HG03095 (cell line): ENCODE measurements around the gene NCAN.
"Not testable (repeated sequence)": the region's sequence is repeated elsewhere in the genome, so short reads cannot be mapped to it uniquely, and the experiment has no call there.

Source experiments
- ATAC-seq: cut with Tn5 transposase; IDR thresholded peaks from one replicate; pipeline ENCODE4 v1.9.1; 2021; ENCODE audit warnings: moderate library complexity; ENCODE audit not compliant: unreplicated experiment

Gene NCAN

DNA sequence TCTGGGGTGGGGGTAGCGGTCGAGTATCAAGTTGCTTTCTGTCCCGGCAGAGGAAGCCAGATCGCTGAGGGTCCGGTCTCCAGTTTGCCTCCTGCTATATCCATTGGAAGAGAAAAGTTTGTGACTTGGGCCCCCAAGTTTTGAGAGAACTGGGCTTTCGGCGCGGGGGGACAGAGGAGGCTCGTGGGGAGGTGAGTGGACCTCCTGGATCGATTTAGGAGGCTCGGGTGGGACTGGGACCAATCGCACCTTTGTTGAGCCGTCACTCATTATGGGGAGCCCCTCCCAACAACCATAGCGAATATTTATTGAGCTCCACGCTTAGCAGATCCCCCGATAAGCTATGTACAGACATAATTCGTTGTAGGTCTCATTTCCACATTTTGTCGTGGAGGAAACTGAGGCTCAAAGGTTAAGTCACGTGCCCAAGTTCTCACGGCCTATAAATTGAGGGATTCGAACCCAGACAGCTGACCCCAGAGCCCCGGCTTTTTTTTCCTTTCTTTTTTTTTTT, 18.8 kb upstream of the NCAN start:
- no peak for ATAC-seq

DNA sequence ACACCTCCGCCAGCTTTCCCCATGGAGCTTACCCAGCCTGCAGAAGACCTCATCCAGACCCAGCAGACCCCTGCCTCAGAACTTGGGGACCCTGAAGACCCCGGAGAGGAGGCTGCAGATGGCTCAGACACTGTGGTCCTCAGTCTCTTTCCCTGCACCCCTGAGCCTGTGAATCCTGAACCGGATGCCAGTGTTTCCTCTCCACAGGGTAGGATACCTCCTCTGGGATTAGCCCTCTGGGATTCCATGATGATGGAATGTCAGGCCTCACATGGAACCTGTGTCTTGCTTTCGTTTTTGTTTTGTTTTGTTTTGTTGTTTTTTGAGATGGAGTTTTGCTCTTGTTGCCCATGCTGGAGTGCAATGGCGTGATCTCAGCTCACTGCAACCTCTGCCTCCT, 17.8 kb upstream of the NCAN start:
- no peak for ATAC-seq

DNA sequence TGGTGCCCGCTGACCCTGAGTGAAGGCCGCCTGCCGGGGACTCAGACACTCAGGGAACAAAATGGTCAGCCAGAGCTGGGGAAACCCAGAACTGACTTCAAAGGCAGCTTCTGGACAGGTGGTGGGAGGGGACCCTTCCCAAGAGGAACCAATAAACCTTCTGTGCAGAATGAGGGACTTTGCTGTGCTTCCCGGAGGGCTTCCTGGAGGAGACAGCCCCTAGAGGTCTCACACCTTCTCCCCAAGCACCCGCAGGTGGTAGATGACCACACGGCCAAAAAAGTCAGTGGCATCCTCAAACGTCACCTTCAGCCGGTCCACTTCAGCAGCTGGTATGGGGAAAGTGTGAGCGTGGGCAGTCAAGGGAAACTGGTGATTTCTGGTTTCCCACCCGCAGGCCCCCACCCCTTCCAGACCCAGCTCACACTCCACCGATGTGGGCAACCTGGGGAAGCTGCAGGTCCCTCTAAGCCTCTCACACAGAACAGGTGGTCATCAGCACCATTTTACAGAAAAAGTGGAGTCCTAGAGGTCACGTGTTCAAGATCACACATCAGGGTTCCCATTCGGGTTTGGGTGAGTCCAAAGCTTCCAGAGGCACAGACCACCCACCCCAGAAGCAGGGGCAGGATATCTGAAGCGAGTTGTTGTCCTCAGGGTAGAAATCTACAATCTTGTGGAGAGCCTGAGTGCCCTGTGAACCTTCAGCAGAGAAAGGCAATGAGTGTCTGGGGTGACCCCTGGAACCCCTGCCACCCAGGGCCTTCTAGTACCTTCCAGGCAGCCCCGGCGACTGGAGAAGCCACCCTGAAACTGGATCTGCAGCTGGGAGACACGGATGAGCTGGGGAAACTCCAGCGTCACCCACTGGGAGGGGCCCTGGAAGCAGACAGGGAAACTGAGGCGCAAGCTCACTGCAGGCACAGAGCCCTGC, 9.8 kb upstream of the NCAN start:
- no peak for ATAC-seq

DNA sequence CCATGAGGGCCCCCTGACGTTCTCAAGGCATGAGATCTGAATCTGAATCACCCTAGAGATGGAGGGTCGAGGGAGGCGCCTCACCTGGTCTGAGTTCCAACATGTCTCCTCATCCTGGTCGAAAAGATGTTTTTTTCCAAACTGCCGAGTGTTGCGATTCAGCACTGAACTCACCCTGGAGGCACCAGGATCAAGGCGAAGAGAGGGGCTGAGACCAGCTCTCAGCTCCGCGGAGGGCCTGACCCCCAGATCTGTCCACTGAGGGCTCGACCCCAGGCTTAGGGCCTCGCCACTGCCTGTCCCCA, 9.1 kb upstream of the NCAN start:
- no peak for ATAC-seq

DNA sequence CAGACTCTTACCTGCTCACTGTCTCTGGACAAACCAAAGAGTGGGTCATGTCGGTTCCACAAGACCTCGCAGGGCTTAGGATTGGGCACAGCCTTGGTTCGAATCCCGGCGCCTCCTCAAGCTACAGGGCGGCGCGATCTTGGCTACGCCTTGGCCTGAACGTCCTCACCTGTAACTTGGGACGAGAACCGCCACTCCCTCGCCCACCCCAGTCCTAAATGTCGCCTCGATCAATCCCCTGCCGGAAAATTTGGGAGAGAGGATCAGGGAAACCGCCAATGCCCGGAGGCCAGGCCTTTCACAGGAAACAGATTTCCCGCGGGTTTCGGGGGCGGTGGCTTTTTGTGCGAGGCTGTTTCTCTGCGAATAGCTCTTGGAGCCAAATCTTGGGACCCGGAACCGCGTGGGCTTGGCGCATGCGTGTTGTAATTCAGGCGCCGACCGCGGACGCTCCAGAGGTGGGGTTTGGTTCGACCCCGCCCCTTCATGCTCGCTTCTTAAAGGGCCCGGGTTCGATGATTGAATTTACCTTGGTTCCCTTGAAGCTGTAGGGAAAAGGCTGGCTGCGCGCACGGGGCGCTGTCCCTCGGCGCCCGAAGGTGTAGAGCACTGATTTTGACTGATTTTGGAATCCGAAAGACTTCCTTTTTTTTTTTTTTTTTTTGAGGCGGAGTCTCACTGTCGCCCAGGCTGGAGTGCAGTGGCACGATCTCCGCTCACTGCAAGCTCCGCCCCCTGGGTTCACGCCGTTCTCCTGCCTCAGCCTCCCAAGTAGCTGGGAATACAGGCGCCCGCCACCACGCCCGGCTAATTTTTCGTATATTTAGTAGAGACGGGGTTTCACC, 8.5 kb upstream of the NCAN start, which contains the start of gene NR2C2AP:
Gene NR2C2AP, minus strand, starts transcription at position 403 of the 845 bp plus-strand sequence. Its CDS starts 354 bp downstream, at position 49.
- ATAC-seq = peak; percentile 53

DNA sequence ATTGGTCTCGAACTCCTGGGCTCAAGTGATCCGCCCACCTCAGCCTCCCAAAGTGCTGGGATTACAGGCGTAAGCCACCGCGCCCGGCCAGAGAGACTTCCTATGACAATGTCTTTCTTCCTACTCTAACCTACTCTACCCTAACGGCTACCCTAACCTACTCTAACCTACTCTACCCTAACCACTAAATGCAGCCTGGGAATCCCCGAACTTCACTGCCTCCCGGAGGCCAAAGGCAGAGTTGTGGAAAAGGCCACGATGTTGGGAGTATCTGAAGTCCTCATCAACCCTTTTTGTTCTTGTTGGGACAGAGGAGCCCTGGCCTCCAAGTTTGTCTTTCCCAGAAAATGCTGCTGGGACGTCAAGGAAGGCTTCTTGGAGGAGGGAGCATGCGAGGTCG, 7.6 kb upstream of the NCAN start:
- ATAC-seq = no peak

DNA sequence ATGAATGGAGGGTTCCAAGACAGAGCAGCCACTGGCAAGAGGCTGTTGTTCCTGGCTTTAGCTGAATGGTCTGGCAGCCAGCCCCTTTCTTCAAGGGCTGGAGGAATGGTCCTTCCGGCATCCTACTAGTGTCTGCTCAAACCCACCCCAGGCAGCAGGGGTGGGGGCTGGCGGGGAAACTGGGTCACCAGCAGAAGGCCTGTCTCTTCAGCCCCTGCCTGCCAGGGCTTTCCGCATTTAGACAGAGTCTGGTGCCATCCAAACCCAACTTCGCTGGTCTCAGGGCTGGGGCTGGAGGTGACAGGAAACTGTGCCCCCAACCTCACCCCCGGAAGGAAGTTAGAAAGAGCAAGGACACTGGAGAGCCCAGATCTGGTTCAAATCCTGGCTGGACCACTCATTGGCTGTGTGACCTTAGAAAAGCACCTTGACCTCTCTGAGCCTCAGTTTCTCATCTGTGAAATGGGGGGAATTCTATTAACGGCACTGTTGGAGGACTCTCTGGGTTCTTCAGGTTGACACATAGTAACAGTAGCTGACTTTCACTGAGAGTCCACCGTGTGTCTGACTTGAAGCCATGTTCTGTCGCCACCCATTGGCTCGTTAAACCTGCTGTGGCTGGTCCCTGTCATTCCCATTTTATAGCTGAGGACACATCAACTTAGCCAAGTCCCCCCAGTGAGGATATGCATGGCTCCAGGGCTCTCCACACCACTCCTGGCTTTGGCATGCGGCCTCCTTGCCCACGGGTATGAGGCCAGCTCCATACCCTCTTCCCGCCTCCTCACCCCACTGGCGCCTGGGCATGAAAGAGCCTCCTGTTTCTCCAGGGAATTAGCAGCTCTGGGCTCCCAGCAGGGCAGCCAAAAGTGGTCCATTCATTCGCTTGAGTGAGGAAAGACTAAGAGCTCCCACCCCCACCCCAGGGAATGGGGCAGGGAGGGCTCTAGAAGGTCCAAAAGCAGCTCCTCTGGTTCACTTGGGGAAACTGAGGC, 6.0 kb upstream of the NCAN start:
- ATAC-seq = no peak

DNA sequence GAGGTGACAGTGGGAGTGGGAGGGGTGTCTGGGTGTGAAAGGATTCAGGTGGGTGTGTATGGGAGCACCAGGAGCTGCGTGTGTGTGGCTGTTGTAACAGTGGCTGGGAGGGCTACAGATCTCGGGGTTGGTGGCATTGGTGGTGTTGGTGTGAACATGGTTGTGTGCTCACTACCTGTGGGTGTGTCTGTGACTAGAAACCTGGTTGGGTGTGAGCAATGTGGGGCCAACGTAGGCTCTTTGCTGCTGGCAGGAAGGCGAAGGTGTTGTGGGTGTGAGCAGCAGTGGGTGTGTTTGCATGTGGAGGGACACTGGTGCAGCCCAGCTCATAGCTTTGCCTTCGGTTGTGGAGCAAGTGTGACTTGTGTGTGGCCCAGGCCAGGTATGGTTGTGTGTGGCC, 4.8 kb upstream of the NCAN start:
- no peak for ATAC-seq

DNA sequence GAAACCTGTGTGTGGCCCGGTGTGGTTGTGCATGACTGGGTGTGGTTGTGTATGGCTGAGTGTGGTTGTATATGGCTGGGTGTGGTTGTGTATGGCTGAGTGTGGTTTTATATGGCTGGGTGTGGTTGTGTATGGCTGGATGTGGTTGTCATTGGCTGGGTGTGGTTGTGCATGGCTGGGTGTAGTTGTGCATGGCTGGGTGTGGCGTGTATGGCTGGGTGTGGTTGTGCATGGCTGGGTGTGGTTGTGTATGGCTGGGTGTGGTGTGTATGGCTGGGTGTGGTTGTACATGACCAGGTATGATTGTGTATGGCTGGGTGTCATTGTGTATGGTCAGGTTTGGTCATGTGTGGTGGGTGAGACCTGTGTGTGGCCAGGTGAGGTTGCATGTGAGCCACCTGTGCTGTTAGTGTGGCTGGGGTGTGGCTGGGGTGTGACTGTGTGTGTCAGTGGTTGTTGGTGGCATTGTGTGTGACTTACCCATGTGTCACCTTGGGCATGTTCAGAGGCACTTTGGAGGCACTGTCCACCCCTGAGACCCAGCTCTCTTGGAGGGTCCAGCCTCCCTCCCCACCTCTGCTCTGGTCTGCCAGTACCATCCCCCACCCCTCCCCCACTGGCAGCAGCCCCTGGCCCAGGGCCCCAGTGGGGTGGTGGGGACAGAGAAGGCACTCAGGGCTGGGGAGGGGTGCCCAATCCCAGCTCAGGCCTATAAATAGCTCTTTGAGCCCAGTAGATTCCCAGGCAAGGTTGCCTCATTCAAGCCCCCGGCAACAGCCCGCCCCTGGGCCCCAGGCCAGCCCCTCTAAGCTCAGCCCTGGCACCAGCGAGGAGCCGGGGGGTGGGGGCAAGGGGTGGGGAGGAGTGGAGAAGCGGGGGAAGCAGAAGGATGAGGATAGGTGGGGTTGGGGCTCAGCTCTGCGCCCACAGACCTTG, 3.9 kb upstream of the NCAN start:
- ATAC-seq = no peak

DNA sequence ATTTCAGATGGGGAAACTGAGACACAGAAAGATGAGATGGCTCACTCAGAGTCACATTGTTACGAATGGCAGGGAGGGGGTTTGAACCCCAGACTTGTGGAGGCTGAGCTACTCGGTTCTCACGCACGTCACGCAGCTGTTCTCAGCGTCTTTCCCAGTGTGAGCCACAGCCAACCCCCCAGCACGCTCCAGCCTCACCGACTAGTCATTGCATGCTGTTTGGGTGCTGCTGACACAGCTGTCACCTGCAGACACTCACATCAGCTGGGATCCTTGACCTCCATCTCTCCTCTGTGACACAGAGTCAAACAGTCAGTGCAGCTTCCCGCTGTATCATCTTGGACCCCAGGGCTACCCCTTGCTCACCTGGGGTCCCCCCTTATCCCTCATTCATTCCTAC, 2.4 kb upstream of the NCAN start:
- ATAC-seq = no peak

DNA sequence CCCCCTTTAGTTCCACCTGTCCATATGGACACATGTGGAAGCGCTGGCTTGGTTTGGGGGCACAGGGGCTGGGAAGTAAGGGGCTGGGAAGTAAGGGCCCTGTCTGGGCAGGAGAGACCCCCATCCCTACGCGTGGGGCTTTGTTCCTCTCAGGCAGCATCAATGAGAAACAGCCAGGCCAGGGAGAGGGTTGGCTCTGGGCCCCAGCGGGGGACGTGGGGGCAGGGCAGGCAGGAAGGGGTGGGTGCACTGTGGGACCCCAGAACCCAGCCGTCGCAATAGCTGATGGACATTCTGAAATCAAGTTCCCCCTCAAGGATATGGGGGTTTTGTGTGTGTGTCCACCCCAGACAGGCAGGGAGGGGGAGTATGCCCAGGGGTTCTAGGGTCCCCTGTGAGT, 1.2 kb downstream of the NCAN start:
- no peak for ATAC-seq

DNA sequence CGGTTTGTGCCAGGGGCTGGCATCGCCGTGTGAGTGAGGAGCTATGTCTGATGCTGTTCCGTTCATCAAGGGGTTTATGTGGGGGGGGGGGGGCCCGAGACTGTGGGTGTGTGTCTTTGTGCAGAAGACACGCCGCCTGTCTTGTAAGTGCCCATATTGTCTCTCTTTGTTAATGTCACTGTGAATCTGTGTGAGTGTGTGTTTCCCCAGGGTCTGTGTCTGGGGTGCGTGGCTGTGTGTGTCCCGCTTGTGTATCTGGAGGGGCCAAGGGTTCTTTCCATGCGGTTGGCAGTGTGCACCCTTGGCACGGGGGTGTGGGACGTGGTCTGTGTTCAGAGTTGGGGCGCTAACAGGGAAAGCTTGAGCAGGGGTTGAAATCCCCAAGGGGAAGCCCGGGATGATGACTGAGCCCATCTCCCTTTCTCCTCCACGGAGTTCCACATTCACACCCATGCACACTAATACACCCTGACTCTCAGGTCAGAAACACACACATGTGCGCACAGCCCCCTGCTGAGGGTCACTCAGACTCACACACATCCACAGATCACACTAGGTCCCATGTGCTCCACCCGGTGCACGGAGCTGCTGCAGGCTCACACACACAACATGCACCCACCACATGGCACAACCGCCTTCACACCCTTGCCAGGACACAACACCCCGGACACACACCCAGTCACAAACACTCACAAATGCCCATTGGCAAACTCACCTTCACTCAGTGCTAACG, 1.8 kb downstream of the NCAN start:
- ATAC-seq = no peak

DNA sequence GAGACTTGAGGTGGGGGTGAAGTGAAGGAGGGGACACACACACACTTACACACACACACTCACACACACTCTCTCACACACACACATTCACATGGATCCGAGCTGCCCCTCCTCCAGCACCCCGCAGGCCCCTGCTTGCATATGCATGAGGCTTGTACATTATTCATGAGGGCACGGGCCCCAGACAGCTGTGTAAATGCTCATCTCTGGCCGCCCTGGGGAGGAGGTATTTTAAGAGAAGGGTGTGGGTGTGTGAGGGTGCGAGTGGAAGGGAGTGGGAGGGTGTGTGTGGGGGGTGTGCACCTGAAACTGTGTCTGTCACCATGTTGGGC, 2.4 kb downstream of the NCAN start:
- no peak for ATAC-seq

DNA sequence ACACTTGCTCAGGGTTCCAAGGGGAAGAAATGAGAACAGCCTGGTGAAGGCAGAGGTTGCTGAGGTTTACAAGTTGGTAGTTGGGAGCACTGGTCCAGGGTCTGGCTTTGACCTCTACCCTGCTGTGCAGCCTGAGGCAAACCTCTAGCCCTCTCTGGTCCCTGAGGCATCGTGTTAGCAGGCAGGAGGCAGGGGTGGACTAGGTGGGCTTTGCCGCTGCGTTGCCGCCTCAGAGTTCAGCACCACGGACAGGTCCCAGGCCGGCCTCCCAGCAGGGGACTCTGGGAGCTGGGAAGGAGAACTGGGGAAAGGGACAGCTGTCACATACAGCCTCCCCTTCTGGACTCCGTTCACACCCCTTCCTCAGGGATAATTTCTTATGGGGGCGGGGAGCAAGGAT, 3.1 kb downstream of the NCAN start:
- ATAC-seq = no peak

DNA sequence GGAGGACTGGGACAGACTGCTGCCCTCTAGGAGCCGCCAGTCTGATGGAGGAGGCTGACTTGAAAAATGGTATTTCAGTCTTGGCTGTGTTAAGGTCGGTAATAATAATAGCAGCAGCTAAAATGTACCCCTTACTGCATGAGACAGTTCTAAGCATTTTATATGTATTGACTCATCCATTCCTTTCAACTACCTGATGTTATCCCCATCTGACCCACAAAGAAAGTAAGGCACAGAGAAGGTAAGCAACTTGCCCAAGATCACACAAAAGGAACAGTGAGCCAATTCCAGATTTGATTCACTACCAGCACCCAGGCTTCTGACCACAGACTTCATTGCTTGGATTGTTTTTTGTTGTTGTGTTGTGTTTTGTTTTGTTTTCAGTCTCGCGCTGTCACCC, 4.0 kb downstream of the NCAN start:
- no peak for ATAC-seq

DNA sequence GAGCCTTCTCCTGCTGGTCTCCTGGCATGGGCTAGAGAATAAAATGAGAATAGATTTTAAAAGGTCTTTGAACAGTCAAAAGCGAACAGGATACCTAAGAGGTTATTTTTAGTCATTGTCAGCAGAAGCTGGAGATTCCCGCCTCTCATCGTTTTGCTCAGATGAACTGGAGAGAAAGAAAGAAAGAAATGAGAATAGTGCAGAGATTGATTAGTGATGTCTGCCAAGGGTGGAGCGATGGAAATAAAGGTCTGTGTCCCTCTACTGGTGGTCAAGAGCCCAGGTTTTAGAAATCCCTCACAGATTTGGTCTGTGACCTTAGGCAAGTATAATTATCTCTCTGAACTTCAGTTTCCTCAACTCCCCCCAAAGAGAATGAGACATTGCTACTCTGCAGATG, 5.3 kb downstream of the NCAN start:
- no peak for ATAC-seq

DNA sequence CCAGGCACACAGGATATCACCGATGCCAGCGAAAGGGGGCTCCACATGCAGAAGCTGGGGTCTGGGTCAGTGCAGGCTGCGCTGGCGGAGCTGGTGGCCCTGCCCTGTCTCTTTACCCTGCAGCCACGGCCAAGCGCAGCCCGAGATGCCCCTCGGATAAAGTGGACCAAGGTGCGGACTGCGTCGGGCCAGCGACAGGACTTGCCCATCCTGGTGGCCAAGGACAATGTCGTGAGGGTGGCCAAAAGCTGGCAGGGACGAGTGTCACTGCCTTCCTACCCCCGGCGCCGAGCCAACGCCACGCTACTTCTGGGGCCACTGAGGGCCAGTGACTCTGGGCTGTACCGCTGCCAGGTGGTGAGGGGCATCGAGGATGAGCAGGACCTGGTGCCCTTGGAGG, 7.2 kb downstream of the NCAN start:
- ATAC-seq = no peak

DNA sequence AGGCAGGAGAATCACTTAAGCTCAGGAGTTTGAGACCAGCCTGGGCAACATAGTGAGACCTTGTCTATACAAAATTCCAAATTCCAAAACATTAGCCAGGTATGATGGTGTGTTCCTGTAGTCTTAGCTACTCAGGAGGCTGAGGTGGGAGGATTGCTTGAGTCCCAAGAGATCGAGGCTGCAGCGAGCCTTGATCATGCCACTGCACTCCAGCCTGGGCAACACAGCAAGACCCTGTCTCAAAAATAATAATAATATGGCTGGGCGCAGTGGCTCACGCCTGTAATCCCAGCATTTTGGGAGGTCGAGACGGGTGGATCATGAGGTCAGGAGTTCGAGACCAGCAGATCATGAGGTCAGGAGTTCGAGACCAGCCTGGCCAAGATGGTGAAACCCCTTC, 9.2 kb downstream of the NCAN start:
- ATAC-seq = not testable (repeated sequence)

DNA sequence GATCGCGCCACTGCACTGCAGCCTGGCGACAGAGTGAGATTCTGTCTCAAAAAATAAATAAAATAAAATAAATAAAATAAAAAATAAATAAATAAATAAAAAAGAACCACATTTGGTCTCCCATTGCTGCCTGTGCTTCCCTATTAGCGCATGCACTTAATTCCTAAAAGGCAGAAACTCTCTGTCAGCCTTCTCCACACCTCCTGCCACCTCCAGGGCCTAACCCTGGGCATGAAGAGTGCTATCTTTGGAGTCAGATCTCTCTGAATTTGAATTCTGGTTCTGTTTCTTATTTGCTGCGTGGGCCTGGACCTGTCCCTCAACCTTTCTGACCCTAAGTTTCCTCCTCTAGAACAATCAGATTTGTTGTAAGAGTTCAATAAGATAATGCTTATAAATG, 11.3 kb downstream of the NCAN start:
- ATAC-seq = no peak
